GM21786 (cell line): ENCODE measurements around the gene TCEAL8.
"Not testable (repeated sequence)": the region's sequence is repeated elsewhere in the genome, so short reads cannot be mapped to it uniquely, and the experiment has no call there.

ENCODE experiments used
- ATAC-seq: cut with Tn5 transposase; IDR thresholded peaks from one replicate; pipeline ENCODE4 v1.9.1; 2021; ENCODE audit not compliant: unreplicated experiment

The TCEAL8 gene

GRCh38 chrX:103254921-103255493 is at the start of gene TCEAL8:
Gene TCEAL8 (minus strand): TSS chrX:103255155. CDS start chrX:103253979, 1,176 bp downstream.
- ATAC-seq, result peak; percentile 96

GRCh38 chrX:103304705-103305104 is 49.8 kb upstream of the TCEAL8 start:
- no peak for ATAC-seq

GRCh38 chrX:103293118-103293517 is 38.2 kb upstream of the TCEAL8 start:
- no peak for ATAC-seq

- ATAC-seq, result no peak
These were observed 24.7 kb upstream of the TCEAL8 start for GRCh38 chrX:103279624-103280023.

GRCh38 chrX:103276581-103277002 is 21.6 kb upstream of the TCEAL8 start, which contains the start of gene TCEAL5:
Gene TCEAL5 (minus strand): TSS chrX:103276750. CDS start chrX:103274563, 2,187 bp downstream.
- no peak for ATAC-seq

GRCh38 chrX:103275947-103276567 is 21.1 kb upstream of the TCEAL8 start:
- no peak for ATAC-seq

GRCh38 chrX:103274284-103274683 is 19.3 kb upstream of the TCEAL8 start:
- no peak for ATAC-seq

GRCh38 chrX:103258275-103258674 is 3.3 kb upstream of the TCEAL8 start:
- ATAC-seq, result no peak

- ATAC-seq, result no peak
These were observed 1.7 kb upstream of the TCEAL8 start for GRCh38 chrX:103256651-103257050.

- ATAC-seq, result peak; percentile 66
These were observed 657 bp downstream of the TCEAL8 start for GRCh38 chrX:103254171-103254824.

GRCh38 chrX:103253608-103254007 is 1.3 kb downstream of the TCEAL8 start:
- no peak for ATAC-seq

- no peak for ATAC-seq
These were observed 4.0 kb downstream of the TCEAL8 start for GRCh38 chrX:103250977-103251376.

GRCh38 chrX:103249805-103250204 is 5.2 kb downstream of the TCEAL8 start:
- no peak for ATAC-seq

GRCh38 chrX:103248553-103248952 is 6.4 kb downstream of the TCEAL8 start:
- peak; percentile 84 for ATAC-seq

- ATAC-seq, result no peak
These were observed 14.8 kb downstream of the TCEAL8 start for GRCh38 chrX:103240155-103240554.

GRCh38 chrX:103236296-103236695 is 18.7 kb downstream of the TCEAL8 start:
- no peak for ATAC-seq

- not testable (repeated sequence) for ATAC-seq
These were observed 19.3 kb downstream of the TCEAL8 start for GRCh38 chrX:103235608-103236007.

GRCh38 chrX:103234869-103235268 is 20.1 kb downstream of the TCEAL8 start:
- no peak for ATAC-seq

- ATAC-seq, result no peak
These were observed 21.7 kb downstream of the TCEAL8 start for GRCh38 chrX:103233263-103233662.

GRCh38 chrX:103225918-103226317 is 29.0 kb downstream of the TCEAL8 start:
- not testable (repeated sequence) for ATAC-seq

- no peak for ATAC-seq
These were observed 34.2 kb downstream of the TCEAL8 start for GRCh38 chrX:103220511-103221323.
